Retina (tissue), 1 donor: ENCODE results near the gene AGAP4.
"Not testable (repeated sequence)": the region's sequence is repeated elsewhere in the genome, so short reads cannot be mapped to it uniquely, and the experiment has no call there.

Source experiments
- DNase-seq: peaks from one replicate; pipeline ENCODE4 v3.0.0-alpha.2; 2016

Gene AGAP4

DNA sequence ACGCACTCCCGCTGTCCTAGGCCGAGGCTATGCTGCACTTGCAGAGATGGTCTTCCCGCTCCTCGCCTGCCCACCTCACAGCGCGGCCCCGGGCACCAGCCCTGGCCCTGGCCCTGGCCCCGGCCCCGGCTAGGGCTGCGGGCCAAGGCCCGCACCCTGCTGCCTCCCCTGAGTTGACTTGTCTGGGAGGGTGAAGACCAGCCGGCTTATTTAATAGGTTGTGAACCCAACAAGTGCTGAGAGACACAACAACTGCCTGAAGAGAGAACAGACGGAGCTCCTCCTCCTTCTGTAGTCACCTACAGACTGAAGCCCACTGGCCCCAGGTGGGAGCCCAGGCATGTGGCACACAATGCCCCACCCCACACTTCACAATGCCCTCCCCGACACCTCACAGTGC lies at the start of gene AGAP4:
AGAP4 (minus strand) TSS at position 101 of the 400 bp plus-strand sequence. CDS start 153 bp downstream, outside the sequence.
- DNase-seq = not testable (repeated sequence)

DNA sequence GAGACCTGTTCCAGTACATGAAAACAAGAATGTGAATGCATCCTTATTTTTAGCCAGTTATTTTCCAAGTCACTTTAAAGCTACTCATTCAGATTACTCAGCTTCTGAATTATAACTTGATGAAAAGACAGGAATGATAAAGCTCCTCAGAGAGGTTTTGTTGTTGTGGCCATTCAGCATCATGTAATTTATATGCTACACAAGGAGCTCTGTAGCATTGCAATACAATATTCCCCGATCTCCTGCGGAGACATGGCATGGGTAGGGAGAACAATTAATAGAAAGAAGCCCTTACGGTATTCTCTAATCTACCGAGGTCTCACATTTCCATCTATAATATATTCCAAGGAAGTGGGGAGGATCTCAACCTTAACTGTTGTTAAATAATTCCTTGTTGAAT lies 43.4 kb upstream of the AGAP4 start:
- not testable (repeated sequence) for DNase-seq

DNA sequence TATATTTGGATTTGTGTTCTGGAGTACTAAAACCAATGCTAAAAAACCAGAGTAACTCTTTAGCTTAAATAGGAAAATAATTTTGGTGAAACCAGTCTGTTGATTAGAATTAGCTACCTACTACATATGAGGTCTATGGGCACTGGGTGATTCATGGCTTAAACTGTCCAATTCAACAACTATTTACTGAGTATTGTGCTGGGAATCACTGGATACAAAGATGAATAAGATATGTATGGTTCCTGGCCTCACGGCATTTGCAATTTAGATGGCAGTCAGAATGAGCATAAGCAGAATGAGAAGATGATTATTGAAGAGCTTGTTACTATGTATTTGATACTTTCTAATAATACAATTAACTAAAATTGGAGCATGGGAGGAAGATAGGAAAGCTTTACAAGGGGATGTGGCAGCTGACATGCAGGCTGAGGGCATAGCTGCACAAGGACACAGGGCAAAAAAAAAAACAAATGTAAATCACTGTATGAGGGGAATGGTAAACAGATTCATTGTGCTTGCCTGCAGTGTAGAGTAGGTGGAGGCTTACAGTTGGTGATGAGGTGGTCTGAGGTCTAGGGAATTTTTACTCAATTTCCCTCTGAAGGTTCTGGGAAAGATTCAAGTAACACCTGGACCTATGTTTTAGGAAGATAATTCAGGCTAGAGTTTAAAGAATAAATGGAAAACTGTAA lies 42.4 kb upstream of the AGAP4 start:
- DNase-seq = not testable (repeated sequence)

DNA sequence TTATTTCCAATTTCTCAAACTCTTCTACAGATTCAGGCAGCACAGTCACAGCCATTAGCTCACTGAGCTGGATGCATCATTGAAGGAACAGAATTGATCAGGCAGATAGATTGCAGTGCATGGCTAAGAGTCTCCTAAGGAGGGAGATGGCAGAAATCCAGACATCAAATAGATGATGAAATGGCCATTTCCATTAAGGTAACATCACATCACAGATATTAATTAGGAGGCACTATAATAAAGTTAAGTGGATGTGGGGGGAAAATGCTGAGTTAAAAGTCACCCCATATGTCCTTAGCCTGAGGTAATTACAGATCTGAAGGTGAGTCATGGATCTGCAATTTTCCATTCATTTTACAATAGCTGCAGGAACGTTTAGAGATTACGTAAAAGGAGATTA lies 35.6 kb upstream of the AGAP4 start:
- DNase-seq = not testable (repeated sequence)

DNA sequence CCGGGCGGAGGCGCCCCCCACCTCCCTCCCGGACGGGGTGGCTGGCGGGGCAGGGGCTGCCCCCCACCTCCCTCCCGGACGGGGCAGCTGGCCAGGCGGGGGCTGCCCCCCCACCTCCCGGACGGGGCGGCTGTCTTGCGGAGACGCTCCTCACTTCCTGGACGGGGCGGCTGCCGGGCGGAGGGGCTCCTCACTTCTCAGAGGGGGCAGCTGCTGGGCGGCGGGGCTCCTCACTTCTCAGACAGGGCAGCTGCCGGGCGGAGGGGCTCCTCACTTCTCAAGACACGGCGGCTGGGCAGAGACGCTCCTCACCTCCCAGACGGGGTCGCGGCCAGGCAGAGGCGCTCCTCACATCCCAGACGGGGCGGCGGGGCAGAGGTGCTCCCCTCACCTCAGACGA lies 18.1 kb upstream of the AGAP4 start:
- not testable (repeated sequence) for DNase-seq

DNA sequence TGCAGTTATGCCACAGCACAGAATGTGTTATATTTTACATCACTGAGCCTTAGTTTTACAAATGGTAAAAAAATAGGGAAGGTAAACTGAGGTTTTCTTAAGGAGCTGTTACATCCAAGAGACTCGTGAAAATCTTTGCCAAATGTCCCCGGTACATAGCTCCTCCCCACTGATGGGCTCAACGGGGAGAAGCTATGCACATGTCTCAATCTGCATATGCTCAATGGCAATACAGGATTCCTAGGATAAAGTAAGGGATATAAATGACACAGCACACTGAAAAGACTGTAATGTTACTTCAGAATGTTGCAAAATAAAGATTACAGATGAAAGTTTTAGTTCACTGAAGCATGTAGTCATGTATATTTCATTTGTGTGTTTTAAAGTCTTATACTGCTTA lies 17.0 kb upstream of the AGAP4 start:
- not testable (repeated sequence) for DNase-seq

DNA sequence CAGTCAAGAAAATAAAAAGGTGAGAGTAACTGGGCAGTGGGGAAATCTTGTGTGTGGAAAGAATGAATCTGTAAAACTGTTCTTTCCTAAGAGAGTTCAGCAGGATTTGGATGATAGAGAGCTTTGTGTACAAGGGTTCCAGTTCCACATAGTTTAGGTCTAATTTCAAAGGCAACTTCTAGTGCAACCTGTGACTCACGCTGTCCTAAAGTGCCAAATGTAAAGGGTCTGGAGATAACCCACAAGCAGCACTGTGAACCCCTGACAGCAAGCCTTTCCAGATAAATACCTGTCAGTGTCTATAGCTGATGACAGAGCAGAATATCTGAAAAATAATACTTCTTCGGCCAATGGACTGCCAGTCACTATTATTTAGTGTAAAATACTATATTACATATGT lies 16.3 kb upstream of the AGAP4 start:
- DNase-seq = not testable (repeated sequence)

DNA sequence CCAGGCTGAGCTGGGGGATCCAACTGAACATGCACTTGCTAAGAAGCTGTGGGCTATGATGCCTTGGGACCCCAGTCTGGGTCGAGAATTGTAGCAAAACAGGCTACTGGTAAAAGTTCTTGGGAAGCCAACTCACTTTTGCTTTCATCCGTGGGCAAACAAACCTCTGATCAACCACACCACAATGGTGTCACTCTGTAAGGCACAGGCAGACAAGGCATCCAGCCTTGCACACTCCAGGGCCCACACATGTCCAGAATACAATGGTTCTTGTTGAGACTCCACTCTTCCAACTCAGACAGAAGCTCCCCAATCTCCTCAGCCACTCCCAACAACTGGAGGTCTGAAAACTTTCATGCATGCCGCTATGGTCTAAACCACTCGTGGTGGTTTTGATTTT lies 10.6 kb upstream of the AGAP4 start:
- DNase-seq = not testable (repeated sequence)

DNA sequence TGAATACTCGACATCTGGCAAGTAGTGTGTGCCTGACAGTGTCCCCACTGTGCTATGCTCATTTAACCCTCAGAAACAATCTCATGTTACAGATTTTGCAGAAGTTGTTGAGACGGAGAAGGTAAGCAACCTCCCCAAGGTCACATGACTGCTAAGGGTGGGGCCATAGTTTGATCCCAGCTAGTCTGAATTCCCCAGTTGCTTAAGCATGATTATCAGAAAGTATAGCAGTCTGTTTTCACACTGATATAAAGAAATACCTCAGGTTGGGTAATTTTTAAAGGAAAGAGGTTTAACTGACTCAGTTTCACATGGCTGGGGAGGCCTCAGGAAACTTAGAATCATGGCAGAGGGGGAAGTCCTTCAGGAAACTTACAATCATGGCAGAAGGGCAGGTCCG lies 1.2 kb upstream of the AGAP4 start:
- DNase-seq = not testable (repeated sequence)

DNA sequence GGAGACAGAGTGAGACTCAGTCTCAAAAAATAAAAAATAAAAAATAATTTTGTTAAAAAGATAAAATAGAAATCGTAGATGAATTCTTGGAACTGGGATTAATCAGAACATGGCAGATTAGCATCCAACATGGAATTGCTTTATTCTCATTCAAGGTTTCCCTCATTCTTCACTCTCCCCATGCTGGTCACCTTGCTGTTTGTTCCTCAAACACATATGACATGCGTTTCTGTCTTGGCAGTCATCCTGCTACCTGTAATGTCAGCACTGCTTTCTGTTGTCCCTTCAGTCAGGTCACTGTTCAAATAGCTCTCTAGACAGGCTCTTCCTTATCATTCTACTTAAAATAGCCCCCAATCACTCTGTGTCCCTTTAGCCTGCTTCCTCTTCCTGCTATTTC lies 24.4 kb downstream of the AGAP4 start:
- not testable (repeated sequence) for DNase-seq

DNA sequence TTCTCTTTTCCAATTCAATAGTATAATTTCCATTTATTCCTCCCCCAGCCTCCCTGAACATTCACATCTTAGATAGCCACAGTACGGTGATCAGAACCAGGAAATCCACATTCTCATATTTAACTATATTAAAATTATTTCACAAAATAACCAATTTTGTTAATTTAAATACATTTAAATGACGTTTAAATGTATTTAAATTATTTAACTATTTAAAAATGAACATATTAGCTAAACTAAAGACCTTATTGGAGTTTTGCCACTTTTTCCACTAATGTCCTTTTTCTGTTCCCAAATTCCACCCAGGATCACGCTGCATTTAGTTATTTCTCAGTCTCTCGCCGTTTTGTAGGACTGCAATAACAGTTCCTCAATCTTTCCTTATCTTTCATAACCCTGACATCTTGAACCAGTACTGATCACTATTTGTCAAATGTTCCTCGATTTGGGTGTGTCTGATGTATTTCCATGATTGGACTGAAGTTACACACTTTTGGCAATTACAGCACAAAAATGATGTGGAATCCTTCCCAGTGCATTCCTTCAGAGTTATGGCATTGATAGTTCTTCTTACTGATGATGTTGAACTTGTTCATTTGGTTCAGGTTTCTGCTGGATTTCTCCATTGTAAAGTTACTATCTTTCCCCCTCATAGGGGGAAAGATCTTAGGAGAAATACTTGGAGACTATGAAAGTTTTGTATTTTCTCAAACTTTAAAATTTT lies 27.0 kb downstream of the AGAP4 start:
- DNase-seq = not testable (repeated sequence)

DNA sequence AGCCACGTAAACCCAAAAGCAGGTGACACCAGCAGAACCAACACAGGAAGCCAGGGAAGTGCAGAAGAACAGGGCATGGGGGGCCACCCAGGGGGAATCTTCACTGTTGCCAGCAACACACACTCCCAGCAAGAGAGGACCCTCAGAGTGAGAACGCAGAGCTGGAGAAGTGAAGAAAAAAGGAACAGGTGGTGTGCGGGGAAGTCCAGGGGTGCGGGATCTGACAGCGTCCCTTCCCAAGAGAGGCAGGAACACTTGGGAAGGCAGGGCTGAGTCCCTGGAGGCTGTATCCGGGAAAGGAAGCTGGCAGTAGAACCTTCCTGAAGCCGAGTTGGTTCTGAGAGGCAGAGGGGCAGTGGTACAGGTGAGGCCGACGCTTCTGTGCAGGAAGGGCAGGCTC lies 27.7 kb downstream of the AGAP4 start:
- no peak for DNase-seq

DNA sequence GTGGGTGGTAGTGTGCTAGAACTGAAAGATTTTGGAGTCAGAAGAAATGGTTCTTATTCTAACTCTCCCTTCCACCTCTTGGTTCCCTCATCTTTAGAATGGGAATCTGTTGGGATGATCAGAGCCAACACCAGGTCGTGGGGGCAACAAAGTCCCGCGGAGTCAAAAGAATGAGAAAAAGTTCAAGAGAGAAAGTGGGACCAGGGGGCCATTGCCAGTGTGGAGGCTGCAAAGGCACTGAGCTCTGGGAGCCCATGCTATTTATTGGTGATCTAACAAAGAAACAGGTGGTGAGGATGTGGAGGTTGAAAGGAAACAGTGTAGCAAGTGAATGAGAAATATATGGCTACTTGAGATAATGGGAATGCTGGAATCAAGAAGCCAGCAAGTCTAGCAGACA lies 29.4 kb downstream of the AGAP4 start:
- no peak for DNase-seq

DNA sequence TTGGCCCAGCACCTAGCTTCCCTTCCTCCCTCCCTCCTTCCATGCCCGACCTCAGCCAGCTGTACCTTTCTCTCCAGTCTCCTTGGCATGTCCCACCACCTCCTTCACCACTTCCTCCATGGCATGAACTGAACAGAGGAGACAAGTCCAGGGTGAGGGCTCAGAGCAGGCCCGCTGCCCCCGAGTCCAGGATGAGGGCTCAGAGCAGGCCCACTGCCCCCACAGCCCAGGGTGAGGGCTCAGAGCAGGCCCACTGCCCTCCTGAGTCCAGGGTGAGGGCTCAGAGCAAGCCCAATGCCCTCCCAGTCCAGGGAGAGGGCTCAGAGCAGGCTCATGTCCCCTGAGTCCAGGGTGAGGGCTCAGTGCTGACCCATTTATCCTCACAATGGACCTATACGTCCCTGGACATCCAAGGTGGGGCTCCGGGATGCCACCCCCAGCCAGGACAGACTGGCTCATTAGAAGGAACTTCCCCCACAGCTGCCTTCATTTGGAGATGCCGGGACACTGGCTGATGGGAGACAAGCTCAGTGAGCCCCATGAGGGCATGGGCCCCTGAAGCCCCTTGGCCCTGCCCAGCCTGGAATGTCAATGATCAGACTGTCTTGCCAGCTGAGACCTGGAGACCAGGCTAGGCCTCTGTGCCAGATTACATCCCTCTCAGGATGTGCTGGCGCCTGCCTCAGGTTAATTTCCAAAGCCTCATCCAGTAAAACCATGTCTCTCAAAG lies 30.0 kb downstream of the AGAP4 start:
- no peak for DNase-seq

DNA sequence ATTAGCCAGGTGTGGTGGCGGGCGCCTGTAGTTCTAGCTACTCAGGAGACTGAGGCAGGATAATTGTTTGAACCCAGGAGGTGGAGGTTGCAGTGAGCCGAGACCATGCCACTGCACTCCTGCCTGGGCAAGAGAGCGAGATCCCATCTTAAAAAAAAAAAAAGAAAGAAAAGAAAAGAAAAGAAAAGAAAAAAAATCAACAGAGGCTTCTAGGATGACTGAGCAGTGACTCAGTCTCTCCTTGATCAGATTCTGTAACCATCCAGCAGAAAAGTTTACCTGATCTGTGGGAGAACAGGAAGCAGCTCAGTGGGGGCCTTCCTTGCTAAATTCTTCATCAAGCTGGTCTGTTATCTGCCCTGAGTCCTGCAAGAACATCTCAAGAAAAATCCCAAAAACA lies 33.2 kb downstream of the AGAP4 start:
- not testable (repeated sequence) for DNase-seq

DNA sequence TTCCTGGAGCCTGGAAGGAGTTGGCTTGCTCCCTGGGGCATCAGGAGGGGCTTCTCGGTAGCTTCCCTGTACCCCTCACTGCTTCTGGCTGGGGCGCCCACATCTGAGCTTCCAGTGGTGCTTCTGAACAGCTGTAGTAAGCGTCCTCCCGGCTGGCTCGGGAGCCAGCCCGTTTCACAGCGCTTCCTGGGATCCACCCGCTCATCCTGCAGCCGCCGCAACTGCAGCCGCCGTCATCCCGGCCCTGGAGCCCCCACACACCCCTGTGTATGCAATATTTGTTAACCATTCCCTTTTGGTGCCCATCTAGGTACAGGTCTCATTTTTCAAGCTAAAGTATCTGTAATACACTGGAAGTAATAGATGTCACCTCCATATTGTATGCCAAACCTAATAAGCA lies 34.3 kb downstream of the AGAP4 start:
- DNase-seq = not testable (repeated sequence)

DNA sequence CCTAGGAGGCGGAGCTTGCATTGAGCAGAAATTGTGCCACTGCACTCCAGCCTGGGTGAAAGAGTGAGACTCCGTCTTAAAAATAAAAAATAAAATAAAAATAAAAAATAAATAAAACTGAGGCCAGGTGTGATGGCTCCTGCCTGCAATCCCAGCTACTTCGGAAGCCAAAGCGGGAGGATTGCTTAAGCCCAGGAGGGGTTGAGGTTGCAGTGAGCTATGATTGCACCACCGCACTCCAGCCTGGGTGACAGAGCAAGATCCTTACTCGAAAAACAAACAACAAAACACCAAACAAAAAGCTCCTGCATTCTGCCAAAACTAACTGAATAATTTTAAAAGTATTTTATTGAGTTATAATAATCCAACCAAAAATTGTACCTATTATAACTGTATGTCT lies 36.2 kb downstream of the AGAP4 start:
- no peak for DNase-seq

DNA sequence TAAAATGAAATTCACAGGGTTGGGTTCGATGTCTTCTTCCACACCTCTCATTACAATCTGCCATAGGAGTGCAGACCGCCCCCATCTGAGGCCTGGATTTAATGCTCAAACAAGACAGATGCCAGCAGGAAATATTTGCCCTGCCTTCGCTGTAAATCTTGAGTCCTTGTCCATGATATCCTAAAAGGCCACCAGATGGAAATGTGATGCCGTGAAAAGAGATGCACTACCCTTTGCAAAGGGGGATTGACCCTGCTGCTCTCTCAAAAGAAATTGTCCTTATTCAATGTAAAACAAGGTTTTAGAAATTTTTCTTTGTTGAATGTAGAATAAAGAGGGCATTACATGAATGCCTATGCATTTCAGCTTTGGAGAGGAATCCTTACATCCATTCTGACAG lies 37.5 kb downstream of the AGAP4 start:
- no peak for DNase-seq

DNA sequence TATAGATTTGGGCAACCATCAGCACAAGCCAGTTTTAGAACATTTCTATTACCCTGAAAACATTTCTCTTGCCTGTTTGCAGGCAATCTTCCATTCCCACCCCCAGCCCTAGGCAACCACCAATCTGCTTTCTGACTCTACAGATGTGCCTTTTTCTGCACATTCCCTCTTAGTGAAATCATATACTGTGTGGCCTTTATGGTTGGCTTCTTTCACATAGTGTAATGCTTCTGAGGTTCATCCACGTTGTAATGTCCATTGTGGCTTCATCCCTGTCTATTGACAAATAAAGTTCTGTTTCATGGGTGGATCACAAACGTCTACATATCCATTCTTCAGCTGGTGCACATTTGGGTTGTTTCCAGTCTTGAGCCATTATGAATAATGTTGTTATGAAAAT lies 42.3 kb downstream of the AGAP4 start:
- not testable (repeated sequence) for DNase-seq

DNA sequence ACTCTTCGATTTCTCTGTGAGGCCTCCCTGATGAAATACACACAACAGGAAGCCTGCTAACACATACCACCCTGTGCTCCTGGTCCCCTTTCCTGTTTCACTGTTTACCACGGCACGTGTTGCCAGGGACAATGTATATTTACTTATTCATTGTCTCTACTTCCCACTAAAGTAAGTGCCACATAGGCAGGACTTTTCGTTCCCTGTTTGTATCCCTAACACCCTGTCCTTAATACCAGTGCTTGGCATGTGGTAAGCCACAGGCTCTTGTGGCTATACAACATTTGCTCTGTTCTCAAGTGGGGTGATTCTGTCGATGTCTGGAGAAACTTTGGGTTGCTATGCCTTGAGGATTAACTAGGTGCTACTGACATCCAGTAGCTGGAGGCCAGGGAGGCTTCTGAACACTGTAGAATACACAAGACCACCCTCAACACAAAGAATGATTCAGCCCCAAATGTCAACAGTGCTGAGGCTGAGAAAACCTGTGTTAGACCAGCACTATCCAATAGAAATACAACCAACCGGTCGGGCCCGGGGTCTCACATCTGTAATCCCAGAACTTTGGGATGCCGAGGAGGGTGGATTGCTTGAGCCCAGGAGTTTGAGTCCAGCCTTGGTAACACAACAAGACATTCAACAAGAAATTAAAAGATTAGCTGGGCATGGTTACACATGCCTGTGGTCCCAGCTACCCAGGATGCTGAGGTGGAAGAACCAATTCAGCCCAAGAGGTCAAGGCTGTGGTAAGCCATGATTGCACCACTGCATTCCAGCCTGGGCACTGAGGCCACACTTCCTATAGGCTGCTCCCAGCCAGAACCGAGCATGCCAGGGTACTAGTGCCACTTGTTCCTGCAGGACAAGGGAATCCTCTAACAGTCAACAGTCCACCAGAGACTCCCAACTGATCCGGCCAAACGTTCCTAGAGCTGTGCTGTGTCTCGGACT lies 44.0 kb downstream of the AGAP4 start:
- not testable (repeated sequence) for DNase-seq

DNA sequence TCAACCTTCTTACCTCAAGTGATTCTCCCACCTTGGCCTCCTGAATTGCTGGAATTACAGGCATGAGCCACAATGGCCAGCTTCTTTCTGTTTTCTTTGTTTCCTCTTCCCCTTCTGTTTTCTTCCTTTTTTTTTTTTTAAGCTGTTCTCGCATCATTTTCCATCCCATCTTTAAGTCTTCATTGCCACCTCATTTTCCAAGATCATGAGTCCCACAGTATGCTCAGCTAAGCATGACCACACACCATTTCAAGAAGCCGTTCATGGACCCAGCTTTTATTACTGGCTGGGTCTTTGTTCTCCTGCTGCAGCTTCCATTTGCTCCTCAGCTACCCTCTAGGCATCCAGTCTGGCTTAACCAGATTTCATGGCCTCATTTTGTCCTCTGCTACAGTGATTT lies 52.5 kb downstream of the AGAP4 start:
- DNase-seq = not testable (repeated sequence)

DNA sequence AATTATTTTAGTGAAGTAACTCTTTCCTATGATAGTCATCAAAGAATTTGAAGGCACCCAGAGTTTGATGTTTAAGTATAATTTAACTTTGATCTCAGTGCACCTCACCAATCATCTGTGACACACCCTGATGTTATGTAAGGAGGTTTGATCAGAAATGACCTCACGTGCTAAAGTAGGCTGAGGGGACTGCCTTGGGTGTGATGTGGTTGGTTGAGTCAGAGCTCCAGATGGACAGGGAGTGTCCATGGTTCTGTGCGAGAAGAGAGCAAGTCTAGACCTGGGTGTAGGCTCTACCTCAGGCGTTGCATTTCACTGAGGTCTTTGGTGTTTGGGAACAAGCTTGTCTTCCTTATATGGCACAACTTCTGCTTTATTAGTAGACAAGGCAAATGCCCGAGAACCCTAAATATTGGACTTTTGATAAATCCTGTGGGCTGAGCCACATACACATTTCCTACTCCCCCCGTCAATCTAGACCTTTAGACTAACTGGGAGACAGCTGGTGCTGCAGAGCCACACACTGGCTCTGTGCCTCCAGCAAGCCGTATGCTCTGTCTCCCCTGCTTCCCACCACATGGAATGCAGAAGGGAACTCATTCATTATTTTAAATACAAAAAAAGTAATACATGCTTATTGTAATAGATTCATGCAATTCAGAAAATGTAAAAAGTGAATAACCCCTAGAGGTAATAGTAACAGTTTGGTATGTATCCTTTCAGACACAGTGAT lies 56.4 kb downstream of the AGAP4 start:
- DNase-seq = not testable (repeated sequence)
